ENCODE data around the gene WDFY4.

GRCh38 chr10:48758411-48758810 lies 73.7 kb downstream of the WDFY4 start:
- TF ChIP-seq ZBTB7A (IDR thresholded peaks at IDR 0.05; ENCODE audit: low read depth) (no peak), EP300 (IDR thresholded peaks at IDR 0.05; ENCODE audit: borderline replicate concordance) (no peak), TAF1 (IDR thresholded peaks at IDR 0.05; ENCODE audit: low read depth) (no peak), TCF12 (IDR thresholded peaks at IDR 0.05; ENCODE audit: low read depth) (no peak), TEAD4 (IDR thresholded peaks at IDR 0.05) (no peak), CEBPB (IDR thresholded peaks at IDR 0.05) (no peak), RAD21 (IDR thresholded peaks at IDR 0.05; ENCODE audit: low read depth) (no peak), REST (IDR thresholded peaks at IDR 0.05; ENCODE audit: low read depth) (no peak), YY1 (IDR thresholded peaks at IDR 0.05; ENCODE audit: low read depth) (no peak), MAX (IDR thresholded peaks at IDR 0.05) (no peak), EGR1 (IDR thresholded peaks at IDR 0.05) (no peak), CREB1 (IDR thresholded peaks at IDR 0.05; ENCODE audit: low read depth) (no peak)

Measured in Ishikawa (cell line).